Omental fat pad (tissue), 4 donors: Measurements from ENCODE around the gene EEF1A1. TPM values are rescaled to one million over a fixed set of nuclear protein-coding genes. Genes with fewer than 3 reads are reported as not detected.
"Not testable (repeated sequence)": the region's sequence is repeated elsewhere in the genome, so short reads cannot be mapped to it uniquely, and the experiment has no call there.

Source experiments
- ATAC-seq: fragments of 150-250 bp; one replicate; pipeline ENCODE4 v1.9.1; 2016; ENCODE audit warnings: mild to moderate bottlenecking, moderate library complexity; ENCODE audit not compliant: low FRiP score
- DNase-seq: peaks from one replicate; pipeline ENCODE4 v3.0.0-alpha.2; 2019; ENCODE audit warnings: low spot score
- CTCF ChIP-seq, 3 donors: fragments of 450-650 bp; IDR thresholded peaks; one replicate each; pipeline ENCODE4 v1.5.1; 2016 to 2017; ENCODE audit warnings: antibody characterized with exemption in 3 of 3, mild to moderate bottlenecking in 3 of 3, moderate library complexity in 2 of 3
- total RNA-seq, 4 donors: library from RNA; depleted of rRNA; stranded (reverse); fragments of >200 nt; gene quantifications; one replicate each; pipeline ENCODE4 v1.1.0, GENCODE V29; 2016

The EEF1A1 gene
- total RNA-seq, 4 donors from 2014 or later: 9,027 to 13,209 (median 10,672) TPM

- no peak for ATAC-seq
- no peak for DNase-seq
These were observed 14.6 kb downstream of the EEF1A1 start for GRCh38 chr6:73506246-73506645.

GRCh38 chr6:73505705-73506104, 15.1 kb downstream of the EEF1A1 start:
- not testable (repeated sequence) for ATAC-seq, DNase-seq

More at GRCh38 chr6:73506246-73506645, 14.6 kb downstream of the EEF1A1 start:
- no peak for TF ChIP-seq CTCF (IDR thresholded peaks at IDR 0.05)

- DNase-seq (no peak), ATAC-seq (no peak)
- TF ChIP-seq CTCF (IDR thresholded peaks at IDR 0.05): no peak
These were observed 15.7 kb downstream of the EEF1A1 start for GRCh38 chr6:73505142-73505541.

- DNase-seq (no peak), ATAC-seq (no peak)
- TF ChIP-seq CTCF (IDR thresholded peaks at IDR 0.05): no peak
These were observed 16.7 kb downstream of the EEF1A1 start for GRCh38 chr6:73504160-73504559.

GRCh38 chr6:73503027-73503772, 17.6 kb downstream of the EEF1A1 start:
- no peak for DNase-seq
- ATAC-seq: no peak
- no peak for TF ChIP-seq CTCF (IDR thresholded peaks at IDR 0.05)

GRCh38 chr6:73497915-73498314, 22.9 kb downstream of the EEF1A1 start:
- no peak for TF ChIP-seq CTCF (IDR thresholded peaks at IDR 0.05)
- DNase-seq (no peak), ATAC-seq (no peak)

- DNase-seq: no peak
- no peak for ATAC-seq
- TF ChIP-seq CTCF (IDR thresholded peaks at IDR 0.05): no peak
These were observed 29.5 kb downstream of the EEF1A1 start for GRCh38 chr6:73491377-73491776.
